NK-92 (cell line): ENCODE results near the gene NAXD.
"Not testable (repeated sequence)": the region's sequence is repeated elsewhere in the genome, so short reads cannot be mapped to it uniquely, and the experiment has no call there.

Source experiments
- DNase-seq: peaks from one replicate; lab custom pipeline; 2025; ENCODE audit not compliant: unreplicated experiment; lab: John Stamatoyannopoulos, UW

Gene NAXD

GRCh38 chr13:110662777-110663443, 47.6 kb downstream of the NAXD start:
- no peak for DNase-seq

DNA sequence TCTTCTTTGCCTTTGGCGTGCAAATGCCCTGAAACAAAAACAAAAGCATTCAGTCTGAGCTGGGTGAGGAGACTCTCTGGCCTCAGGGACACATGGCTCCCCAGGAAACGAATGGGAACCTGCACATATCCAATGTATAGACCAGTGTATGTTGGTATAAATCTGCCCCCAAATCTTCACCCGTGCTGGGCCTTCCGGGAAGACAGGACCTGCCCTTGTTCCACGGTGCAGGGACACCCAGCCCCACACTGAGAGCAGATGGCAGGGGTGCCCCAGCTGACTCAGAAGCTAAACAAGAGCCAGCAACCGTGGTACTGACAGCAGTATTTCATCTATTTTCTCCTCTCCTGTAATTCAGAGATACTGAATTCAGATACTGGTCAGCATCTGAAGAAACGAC, 48.1 kb downstream of the NAXD start:
- no peak for DNase-seq

- no peak for DNase-seq
Measured at GRCh38 chr13:110664041-110664440, 48.7 kb downstream of the NAXD start.

GRCh38 chr13:110664673-110665072, 49.3 kb downstream of the NAXD start:
- no peak for DNase-seq

DNA sequence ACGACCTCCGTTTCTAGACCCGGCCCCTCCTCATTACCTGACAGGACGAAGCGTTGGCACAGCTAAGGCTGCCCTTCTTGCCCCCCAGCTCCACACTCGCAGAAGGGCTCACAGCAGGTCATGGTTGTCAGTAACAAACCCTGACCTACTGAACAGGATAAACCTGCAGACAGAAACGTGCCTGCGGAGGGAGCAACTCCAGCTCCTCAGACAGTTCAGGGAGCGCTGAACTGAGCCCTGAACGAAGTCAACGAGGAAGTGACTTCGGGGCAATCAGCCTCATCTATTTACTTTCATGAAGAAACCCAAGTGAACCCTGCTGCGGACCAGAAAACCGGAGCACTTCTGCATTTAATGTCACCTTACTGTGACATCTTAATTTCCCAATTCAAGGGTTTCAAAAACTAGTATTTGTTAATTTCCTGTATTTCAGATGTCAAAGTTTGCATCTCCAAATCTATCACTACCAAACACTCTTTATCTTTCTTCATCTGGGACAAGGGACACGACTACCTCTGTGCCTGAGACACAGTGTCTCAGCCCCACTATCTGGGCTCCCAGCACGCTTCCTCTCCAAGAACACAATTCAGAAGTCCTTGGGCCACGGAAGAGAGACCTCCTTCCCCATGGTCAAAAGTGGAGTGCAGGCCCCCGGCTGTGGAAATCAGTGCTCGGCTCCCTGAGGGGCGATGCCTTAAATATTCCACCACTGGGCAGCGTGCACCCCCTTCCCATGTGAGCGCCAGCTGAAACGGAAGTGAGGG, 50.3 kb downstream of the NAXD start:
- no peak for DNase-seq

- no peak for DNase-seq
Measured at GRCh38 chr13:110666255-110666533, 50.8 kb downstream of the NAXD start.

GRCh38 chr13:110669036-110669435, 53.7 kb downstream of the NAXD start:
- no peak for DNase-seq

- not testable (repeated sequence) for DNase-seq
Measured at GRCh38 chr13:110669814-110670213, 54.5 kb downstream of the NAXD start.

GRCh38 chr13:110676595-110677587, 61.5 kb downstream of the NAXD start:
- no peak for DNase-seq

GRCh38 chr13:110677731-110678545, 62.6 kb downstream of the NAXD start:
- DNase-seq = no peak

GRCh38 chr13:110680852-110681251, 65.5 kb downstream of the NAXD start:
- no peak for DNase-seq

DNA sequence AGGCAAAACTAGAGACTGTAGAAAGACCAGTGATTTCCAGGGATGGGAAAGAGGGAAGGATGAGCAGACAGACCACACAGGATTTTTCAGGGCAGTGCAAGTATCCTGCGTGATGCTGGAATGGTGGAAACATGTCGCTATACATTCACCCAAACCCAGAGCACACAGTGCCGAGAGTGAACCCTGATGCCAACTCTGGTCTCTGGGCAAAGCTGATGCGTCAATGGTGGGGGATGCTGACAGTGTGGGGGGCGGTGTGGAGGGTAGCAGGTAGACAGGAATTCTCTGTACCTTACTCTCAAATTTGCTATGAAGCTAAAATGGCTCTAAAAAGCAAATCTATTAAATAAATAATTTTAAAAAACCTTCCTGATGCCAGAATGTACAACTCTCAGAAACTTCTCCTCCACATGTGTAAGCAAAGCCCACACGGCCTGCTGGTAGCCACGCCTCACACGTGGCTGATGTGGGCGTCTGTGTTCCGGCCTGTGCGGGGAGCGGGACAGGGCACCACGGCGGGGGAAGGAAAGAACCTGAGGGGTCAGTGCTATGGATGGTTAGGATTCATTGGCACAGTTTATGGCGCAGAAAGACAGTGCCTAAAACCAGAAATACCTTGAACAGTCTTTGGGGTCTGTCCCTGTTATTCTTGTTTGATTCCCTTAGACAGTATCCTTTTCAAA, 66.7 kb downstream of the NAXD start:
- DNase-seq = no peak

DNA sequence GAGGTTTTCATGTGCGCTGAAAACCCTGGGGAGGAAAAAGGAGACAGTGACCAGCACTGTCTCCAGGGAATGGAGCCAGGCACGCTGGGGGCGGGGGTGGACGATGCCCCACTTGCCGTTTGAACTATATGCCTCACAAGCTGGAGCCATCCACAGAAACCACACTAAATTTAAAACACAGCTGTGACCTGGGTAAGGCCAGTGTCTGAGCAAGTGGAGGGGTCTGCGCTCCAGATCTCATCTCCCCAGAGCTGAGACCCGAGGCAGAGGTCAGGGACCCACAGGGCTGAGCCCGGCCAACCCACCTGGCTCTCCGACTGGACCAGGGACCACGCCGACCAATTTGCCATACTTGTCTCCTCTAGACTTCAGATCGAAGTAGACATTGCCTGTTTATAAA, 67.4 kb downstream of the NAXD start:
- no peak for DNase-seq

- no peak for DNase-seq
Measured at GRCh38 chr13:110683203-110683883, 68.0 kb downstream of the NAXD start.

- DNase-seq = no peak
Measured at GRCh38 chr13:110683921-110684320, 68.6 kb downstream of the NAXD start.

DNA sequence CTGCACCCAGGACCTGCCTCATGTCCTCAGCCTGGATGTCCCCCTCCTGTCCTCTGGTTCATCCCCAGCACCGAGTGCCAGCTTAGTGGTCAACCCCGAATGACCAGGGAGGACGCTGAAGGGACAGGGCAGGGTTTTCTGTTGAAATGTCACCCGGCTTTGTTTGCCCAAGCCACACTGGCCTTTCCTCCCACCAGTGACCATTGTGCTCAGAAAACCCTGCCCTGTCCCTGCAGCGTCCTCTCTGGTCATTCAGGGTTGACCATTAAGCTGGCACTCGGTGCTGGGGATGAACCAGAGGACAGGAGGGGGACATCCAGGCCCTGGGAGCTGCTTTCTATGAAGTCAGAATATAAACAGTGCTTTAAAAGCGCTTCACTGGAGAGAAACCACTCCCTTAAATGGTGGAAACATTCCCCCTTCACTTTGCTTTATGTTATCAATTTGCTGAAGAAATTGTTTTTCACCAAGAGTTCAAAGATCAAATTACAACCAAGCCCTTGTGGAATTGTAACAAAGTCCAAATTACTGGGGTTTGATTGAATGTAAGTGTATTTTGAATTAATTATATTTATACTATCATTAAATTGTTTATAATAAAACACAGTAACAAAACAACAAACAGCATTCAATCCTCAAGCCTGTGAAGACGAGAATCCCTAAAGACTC, 69.2 kb downstream of the NAXD start:
- DNase-seq = no peak

DNA sequence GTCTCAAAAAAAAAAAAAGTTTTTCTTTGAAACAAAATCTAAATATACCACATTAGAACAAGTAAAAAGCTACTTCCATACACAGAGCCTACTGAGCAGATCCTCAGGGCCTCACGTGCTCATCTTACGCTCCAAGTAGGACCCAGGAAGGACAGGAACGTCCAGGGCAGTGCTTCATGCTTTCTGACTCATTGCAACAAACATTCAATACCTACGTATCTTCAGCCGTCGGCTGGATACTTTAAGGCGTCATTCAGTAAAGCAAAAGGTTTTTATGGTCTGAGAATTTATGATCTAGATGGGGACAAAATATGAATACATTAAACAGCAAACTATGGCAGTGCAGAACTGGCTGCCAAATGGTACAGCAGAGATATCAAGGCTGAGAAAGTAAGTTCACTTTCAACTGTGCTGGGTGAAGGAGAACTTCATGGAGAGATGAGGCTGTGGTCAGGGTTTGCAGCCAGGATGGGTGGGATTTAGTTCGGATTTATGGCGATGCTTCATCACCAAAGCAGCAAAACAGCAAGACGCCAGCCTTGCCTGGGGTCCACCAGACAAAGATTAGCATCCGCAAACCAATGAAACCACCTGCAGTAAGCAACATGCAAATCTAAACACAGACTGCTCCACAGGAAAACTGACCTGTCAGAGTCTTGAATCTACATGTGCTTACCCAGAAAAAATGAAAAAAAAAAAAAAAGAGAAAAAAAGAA, 70.1 kb downstream of the NAXD start:
- DNase-seq = no peak

GRCh38 chr13:110687736-110688135, 72.4 kb downstream of the NAXD start:
- DNase-seq = no peak

GRCh38 chr13:110689041-110689440, 73.7 kb downstream of the NAXD start:
- no peak for DNase-seq
